Fibroblast of skin of back (primary cell): ENCODE results near the gene GRIN2A.
A peak's percentile ranks its signal among the peaks of the same experiment; 100 is the strongest.

Source experiments
- DNase-seq: peaks from one replicate; pipeline ENCODE4 v3.0.0-alpha.2; 2013

GRIN2A gene

DNA sequence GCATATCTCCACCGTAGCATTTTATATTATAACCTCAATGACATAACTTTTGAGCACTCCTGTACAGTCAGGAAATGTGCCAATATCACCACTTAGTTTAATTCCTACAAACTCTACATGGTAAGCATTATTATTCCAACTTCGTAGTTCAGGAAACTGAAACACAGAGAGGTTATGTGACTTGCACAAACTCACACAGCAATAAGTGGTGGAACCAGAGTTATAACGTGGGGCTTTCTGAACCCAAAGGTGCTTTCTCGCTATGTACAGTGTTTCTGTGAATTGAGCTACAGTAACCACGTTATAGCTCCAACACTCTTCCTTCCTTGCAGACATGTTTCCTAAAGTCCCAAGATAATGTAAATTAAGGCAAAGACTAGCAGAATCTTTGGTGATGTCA, 330.2 kb downstream of the GRIN2A start:
- no peak for DNase-seq

DNA sequence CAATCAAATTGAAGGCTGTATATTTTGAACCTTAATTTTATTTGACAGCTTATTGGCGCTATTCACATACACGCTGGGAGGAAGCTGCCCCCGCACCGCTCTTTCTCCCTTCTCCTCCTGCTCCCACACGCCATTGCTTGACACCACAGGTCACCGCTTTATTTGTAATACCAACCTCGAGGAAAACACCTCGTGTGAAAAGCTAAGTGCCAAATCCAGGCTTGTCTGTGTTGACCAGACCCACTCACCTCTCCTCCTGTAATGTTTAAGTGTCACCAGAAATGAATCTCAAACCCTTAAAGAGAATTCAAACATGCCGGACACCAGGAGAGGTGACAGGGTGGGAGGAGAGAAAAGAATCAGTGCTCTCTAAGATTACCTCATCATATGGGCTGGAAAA, 331.4 kb downstream of the GRIN2A start:
- DNase-seq, result no peak

DNA sequence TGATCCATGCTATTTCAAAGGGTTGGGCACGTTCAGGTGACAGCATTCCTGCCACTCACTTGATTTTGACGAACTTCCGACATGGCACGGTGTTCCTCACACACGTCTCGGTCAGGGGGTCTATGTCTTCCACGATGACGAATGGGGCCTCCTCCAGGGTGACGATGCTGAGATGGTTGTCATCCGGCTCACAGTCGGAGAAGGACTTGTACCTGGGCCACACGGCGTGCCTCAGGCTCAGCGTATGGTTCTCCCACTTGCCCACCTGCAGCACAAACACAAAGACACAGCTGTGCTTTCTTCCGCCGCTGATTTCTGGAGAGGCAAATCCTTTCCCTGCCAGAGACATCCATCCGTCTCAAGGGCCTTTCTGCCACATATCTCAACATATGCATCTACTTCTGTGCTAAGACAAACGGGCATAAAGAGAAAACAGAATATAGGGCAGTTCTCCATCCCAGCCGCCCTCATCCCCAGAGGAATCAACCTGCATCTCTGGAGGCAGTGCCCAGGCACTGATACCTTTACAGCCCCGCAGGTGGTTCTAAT, 332.5 kb downstream of the GRIN2A start:
- DNase-seq, result no peak

DNA sequence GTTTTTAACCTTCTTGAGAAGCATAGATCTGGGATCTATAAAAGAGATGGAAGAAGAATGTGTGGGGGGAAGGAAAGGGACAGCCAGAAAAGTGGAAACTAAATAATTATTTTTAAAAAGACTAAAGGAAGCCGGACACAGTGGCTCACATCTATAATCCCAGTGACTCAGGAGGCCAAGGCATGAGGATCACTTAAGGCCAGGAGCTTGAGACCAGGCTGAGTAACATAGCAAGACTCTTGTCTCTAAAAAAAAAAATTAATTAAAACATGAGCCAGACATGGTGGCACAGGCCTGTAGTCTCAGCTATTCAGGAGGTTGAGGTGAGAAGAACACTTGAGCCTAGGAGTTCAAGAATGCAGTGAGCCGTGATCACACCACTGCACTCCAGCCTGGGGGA, 335.1 kb downstream of the GRIN2A start:
- peak; percentile 62 for DNase-seq

DNA sequence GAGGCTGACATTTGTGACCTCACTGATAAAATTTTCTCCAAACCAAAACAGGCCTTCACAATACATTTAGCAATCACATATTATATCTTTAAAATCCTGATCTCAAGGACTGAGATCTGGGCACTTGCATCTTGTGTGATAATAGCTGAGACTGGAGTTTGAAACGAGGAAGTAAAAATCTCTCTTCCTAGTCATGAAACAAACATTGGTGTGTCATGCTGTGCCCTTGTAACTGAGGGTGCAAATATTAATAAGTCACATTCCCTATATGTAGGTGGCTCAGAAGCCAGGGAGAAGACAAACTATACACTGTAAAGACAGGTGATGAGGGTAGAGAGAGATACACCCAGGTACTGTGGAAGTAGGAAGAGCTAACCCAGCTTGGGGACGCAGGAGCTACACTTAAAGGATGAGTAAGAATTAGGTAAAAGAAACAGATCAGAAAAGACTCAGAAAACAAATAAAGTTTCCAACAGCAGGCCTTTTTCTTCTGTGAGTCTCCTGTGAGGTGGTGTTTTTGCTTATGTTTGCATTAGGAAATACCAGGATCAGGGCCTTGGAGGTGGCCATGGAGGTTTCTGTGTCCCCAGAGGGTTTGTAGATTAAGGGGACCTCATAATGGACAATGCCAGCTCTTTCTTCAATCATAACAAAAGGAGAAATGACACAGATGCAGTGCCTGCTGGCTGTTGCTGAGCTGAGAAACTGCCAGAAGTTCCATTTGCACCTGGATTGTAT, 335.7 kb downstream of the GRIN2A start:
- peak; percentile 16 for DNase-seq

- peak; percentile 90 for DNase-seq
These were observed 336.4 kb downstream of the GRIN2A start for GRCh38 chr16:9845661-9846361.

- DNase-seq, result peak; percentile 82
These were observed 337.9 kb downstream of the GRIN2A start for GRCh38 chr16:9844361-9844760.

GRCh38 chr16:9843424-9844018, 338.7 kb downstream of the GRIN2A start:
- peak; percentile 81 for DNase-seq

GRCh38 chr16:9840761-9841665, 341.2 kb downstream of the GRIN2A start:
- DNase-seq, result no peak

DNA sequence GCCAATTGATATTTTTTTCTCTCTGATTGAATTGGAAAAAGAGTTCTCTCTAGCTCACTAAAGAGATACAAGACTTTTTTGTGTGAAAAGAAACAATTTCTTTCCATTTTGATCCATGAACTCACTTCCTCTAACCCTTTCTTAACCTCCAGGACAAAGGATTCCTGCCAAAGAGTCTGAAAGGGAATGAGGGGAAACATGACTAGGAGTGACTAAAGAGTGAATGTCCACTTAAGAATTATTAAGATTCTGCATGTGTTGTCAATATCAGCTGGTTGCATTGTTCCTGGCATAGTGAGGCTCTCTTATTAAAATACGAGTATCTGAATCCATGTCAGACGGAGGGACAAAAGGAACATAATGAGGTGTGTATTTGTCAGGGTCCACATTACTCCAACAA, 344.7 kb downstream of the GRIN2A start:
- no peak for DNase-seq

GRCh38 chr16:9836118-9836736, 346.0 kb downstream of the GRIN2A start:
- DNase-seq, result peak; percentile 50

DNA sequence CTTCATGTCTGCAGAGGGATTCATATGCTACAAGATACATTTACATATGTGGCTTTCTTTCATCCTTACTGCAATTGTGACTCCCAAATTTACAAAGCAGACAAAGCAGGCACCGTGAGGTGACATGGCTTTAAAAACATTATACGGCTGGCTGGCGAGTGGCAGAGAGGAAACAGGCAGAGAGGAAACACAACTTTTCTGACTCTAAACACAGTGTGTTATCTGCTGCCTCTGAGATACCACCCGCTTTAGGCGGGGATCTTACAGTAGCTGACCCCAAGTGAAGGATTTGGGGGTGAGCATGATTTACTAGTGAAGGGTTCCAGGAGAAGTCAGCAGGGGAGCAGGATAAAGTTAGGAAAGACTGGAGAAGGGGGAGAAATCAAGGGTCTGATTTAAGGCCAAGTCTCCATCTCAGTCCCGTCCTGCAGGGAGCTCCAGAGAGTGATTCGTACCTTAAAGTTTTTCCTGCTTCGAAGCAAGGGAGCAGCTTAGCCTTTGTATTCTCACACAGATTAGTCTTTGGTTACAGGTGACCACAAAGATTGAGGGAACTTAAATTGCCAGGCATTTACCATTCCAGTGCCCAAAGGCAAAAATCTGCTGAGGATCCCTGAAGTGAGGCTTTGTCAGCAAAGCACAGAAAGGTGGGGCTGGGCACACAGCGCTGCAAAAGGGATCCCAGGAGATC, 355.0 kb downstream of the GRIN2A start:
- DNase-seq, result no peak

GRCh38 chr16:9826656-9827055, 355.6 kb downstream of the GRIN2A start:
- DNase-seq, result no peak

GRCh38 chr16:9824200-9825068, 357.8 kb downstream of the GRIN2A start:
- DNase-seq, result no peak

DNA sequence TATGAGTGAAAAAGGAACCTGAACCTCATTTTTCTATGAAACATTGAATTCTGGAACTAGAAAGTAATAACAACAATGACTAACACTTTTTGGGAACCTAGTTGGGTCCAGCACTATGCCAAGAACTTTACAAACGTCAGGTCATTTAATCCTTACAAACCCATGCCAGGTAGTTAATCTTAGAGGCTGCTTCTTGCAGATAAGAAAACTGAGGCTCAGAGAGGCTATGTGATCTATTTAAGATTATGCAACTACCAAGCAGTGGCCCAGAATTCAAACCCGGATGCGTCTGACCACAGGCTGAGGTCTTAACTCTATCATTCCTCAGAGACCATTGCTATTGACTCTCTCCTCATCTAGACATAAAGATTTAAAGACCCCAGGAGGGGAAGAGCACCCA, 358.7 kb downstream of the GRIN2A start:
- DNase-seq, result no peak

DNA sequence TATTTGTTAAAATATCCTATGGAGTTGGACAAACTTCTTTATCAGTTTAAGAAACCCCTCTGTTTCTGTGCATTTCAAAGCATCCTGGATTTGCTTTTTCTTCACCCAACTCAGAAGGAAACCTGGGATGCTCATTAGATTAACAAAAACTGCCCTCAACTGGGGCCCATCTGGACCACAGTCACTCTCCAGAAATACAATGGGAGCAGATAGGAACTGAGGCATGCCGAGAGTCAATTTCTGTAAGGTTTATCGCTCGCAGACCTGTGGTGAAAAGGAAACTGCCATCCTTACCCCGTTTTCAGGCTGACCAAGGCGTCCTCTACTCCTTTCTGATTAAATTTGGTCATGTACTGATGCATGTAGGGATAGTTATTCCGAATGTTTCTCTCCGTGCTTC, 360.3 kb downstream of the GRIN2A start:
- DNase-seq, result no peak

GRCh38 chr16:9821331-9821730, 360.9 kb downstream of the GRIN2A start:
- DNase-seq, result no peak

DNA sequence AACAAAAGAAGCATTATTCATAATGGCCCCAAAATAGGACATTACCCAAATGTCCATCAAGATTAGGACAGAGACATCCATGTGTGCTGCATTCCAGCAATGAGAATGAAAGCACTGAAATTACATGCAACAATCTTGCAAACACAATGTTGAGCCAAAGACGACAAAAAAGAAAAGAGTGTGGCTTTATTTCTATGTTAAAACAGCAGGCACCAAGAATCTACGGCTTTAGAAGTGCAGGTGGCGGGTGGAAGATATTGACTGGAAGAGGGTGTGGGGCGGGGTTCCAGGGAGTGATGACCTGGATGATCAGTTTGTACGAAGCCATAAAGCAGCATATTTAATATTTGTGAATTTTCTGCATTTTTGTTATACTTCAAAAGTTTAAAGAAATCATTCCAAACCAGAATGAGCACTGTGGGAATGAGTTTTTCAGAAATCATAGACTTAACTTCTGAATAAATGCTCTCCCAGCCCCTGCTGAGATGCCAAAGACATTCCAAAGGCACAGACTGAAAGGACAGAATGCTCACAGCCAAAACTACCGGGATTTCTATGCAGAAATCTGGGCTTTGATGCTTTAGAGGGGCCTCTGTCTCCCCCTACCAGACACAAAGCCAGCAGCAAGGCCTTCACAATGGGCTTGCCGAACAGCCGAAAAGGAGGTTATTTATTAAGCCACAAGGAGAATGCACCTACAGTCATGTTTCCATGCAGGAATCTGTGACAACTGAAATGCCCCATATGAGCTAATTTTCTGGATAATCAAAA, 361.6 kb downstream of the GRIN2A start:
- DNase-seq, result no peak

DNA sequence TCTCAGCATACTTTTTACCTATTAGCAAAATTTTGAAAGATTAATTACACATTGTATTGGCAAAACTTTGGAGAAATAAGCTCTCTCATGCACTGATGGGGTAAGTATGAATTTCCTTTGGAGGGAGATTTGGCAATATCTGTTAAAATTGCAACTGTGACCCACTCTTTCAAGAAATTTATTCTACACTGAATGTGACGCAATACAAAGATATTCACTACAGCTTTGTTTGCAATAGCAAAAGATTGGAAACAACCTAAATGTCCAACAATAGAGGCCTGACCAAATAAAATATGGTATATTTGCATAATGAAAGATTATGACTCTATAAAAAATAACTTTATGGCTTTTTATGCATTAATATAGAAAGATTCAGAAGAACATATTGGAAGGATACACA, 363.5 kb downstream of the GRIN2A start:
- no peak for DNase-seq

- no peak for DNase-seq
These were observed 364.6 kb downstream of the GRIN2A start for GRCh38 chr16:9817586-9817985.
